Germinal center (tissue), 1 donor: ENCODE data around the gene LCLAT1.
A peak's percentile ranks its signal among the peaks of the same experiment; 100 is the strongest.

Source experiments
- DNase-seq: peaks from one replicate; pipeline ENCODE4 v3.0.0; 2012; ENCODE audit warnings: mixed read lengths, low spot score

The LCLAT1 gene

DNA sequence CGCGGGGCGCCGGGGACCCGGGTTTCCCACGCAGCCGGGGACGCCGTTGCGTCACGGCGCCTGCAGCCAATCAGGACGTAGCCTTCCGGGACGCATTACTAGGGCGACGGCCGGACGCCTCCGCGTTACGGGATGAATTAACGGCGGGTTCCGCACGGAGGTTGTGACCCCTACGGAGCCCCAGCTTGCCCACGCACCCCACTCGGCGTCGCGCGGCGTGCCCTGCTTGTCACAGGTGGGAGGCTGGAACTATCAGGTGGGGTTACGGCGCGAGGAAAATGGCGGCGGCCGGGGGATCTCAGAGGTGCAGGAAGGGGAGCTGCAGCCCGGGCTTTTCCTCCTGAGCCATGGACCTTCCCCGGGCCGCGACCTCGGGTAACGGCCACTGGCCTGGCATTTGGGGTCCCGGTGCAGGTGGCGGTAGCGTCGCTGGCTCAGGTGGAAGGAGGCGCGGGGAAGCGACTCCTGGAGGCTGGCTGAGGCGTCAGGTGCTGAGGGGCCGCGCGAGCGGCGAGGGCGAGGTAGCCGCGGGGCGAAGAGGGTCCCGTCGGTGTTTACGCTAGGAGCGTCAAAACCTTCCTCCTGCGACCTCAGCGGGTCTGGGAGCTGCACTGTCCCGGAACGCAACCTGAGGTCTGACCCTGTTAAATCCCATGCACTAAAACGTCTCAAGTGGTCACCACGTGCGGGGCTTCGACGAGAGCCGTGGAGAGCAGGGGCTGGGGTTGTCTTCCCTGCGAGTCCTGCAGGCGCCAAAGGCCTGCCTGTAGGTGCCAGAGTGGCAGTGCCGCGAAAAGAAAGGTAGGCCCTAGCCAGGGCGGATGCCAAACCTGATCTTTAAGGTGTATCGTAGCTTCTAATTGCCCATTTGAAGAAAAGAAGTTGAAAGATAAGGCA is at the start of gene LCLAT1:
Gene LCLAT1 (plus strand): TSS at position 98 of the 897 bp plus-strand sequence. CDS start 78,345 bp downstream, outside the sequence.
- DNase-seq, result peak; percentile 89

DNA sequence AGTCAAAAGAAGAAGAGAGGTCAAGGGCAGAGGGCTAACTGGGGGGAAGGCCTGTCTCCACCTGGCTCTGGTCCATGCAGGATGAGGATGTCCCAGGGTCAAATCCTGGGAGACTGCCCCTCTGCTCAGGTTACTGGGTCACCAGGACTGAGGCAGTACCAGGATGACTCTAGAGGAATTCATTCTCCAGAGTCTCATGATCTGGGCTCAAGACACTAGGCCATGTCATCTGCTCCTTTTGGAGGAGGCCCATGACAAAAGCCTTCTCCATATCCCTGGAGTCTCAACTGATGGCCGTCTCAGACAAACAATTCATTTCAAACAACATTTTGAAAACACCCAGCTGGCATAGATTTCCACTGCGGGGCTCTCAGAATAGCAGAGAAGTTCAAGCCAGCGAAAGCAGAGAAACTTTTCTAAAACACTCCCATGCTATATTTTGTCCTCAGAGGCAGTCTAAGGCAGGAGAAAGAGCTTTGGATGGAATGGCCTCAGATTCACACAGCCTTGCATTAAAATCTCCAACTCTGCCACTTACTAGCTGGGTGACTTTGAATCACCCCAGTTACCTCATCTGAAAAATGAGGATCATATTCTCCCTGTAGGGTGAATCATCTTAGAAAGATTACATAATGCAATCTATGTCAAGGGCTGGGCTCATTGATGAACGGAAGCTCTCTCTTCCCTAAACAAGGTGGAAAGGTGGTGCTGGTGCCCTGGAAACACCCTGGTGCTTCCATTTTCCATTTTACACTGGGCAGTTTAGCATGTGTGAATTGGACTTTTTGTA is 48.8 kb upstream of the LCLAT1 start:
- no peak for DNase-seq

DNA sequence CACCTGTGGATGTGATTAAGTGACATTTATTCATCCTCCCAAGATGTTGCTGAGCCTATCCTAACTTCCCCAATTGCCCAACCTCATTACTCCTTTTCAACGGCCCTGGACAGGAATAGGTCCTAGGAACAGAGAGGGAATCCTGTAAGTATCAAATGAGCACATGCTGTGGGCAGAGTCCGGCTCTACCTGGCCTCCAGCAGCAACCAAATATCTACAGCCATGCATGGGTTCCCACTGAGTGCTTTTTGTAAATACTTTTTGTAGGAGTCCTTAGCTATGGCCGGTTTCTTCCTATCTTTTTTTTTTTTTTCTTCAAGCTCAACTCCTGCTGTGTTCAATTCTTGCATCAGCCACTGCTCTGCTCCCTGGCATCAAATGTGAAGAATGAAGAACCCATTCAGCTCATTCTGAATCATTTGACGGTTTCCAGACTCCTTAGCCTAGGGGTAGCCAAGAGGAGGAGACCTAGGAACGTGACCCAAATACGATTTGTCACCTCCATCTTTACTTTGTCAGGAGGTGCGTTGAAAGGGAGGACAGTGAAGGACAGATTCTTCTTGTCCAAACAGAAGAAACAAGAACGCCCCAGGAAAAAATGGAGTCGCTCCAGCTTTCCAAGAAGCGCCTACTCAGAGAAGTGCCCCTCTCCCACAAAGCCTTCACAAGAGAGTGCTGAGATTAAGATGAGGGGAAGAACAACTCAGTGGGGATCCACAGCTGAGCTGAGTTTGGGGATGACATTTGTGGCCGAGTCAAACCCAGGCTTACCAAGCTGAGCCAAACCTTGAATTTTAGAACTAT is 46.7 kb upstream of the LCLAT1 start:
- no peak for DNase-seq

DNA sequence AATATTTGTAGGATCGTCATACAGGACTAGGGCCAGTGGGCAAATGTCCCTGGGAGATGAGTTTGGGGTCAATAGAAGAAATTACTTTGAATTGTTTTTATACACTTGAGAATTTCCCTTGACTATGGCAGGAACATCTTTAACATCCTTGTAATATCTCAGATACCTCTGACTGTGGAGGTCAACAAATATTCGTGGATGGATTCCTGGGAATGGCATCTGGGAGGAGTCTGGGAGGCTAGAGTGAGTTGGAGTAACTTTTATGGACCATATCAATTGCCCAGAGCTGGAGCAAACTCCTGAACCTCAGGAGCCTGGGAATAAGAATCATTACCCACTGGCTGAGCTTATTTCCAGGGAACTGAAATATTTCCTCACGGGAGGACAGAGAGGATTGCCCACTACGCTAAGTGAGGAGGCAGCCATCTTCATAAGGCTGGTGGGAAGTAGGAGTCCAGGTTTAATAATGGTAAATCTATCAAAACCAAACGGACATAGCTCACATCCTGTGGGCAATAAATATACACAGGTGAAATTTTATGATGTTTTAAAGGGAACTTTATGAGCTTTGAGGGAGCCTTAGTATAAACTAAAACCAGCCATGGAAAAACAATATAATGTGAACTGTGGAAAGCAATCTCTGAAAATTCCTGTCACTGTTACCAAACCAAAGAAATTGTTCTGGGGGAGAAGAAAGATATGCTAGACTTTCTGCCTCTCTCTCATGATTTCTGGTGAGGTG is 44.4 kb upstream of the LCLAT1 start:
- DNase-seq, result no peak

DNA sequence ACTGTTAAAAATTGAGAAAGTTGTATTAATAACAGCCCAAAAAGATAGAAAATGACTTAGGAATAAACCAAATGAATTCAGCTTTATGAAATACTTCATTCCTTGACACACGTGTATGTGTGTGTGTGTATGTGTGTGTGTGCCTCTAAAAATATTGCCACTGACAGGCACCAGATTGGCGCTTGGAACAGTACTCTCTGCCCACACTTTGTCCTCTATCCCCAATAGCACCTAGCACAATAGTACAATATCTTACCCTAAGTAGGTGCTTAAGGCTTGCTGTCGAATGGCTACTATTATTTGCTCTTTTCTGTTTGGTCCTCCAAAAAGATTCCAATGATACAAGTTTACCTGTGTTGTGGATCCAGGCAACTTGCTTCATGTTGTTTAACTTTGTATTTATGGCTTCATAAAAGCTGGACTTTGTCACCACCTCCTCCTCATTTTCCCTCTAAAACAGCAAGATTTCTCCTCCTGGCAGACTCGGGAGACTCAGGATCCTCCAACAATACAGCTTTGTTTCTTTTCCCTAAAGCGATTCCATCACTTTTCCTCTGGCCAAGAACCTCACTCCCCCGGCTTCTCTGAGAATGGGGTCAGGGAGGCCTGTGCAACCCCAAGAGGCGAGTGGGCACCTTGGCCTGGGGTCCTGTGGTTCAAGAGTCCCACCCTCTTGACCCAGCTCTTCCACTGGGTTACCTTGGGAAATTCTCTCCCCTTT is 43.3 kb upstream of the LCLAT1 start:
- no peak for DNase-seq

DNA sequence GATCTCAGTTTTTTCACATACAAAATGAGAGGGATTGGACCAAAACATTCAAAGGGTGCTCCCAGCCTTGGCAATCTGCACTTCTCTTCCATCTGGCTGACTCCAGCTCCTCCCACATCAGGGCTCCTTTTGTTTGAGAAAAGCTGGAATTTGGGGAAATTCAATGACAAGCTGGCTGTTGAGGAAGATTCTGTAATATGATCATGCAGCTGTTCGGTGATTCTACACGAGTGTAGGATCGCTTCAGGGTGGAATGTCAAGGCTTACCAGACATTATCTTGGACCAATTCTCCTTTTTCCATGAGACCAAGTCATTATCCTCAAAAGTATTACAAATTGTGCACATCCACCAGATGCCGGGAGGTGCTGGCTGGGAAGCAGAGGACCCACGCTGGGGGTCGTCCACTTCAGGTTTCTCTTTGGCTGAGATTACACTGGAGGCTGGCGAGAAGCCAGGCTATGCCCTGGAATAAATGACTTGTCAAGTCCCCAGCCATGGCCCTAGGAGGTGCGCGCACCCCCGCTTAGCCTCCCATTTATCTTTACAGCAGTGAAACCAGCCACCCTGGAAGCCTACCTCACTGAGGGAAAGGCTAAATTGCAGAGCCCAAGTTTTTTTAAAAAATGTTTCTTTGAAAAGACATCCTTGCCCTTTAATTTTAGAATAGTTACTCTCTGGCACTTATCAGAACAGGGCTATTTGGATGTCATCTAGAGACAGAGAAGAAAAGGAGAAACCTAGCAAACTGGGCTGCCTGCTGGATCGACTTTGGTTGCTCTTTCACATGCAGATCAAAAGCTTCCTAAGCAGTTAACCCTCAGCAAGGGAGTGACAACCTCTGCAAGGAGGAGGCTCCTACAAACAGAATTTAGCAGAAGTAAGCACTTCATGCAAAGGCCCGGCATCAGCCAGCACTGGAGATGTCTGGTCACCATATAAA is 42.5 kb upstream of the LCLAT1 start:
- no peak for DNase-seq

DNA sequence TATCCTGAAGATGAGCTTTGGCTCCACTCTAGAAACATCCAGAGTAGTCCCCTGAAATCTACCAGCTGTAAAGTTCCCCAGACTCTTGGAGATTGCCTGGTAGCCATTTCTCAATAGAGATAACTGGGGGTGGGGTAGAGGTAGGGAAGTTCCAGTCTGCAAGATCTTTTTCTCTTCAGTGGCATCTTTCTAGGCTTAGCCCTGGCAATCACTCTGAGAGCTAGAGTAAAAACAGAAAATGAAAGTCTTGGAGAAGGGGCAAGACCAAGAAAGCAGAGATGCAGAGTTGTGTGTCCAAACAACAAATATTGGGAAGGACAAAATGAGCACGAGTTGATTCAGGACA is 41.8 kb upstream of the LCLAT1 start:
- no peak for DNase-seq

DNA sequence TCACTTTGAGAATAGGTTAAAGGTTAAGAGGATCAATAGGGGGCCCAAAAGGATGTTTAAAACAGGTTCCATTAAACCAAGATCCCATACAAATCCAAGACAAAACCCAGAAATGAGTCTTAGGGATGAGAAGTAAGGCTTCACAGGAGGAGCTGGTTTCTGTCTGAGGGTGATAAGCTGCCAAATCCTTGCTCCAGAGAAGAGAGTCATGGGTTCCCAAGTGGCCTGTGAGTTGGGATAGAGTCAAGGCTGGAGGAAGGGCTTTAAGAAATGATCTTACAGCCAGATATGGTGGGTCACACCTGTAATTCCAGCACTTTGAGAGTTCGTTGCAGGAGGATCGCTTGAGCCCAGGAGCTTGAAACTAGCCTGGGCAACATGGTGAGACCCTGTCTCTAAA is 40.2 kb upstream of the LCLAT1 start:
- no peak for DNase-seq

DNA sequence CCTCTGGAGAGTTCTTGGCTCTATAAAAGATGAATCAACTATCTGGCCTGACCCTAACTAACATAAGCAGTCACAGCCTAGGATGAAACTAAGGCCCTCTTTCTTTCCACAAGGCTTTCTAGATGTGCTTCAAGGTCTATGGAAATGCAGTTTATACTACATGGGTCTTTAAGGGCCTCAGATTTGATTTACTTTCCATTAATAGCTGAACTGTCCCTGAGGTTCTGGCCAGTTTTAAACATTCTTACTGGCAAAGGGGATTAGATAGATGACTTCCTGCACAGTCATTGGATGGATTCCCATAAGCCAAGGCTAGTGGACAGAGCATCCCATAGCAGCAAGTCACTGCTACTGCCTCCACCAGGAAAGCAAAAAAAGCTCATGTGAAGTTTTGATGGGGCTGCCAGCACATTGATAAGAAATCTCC is 38.1 kb upstream of the LCLAT1 start:
- no peak for DNase-seq

DNA sequence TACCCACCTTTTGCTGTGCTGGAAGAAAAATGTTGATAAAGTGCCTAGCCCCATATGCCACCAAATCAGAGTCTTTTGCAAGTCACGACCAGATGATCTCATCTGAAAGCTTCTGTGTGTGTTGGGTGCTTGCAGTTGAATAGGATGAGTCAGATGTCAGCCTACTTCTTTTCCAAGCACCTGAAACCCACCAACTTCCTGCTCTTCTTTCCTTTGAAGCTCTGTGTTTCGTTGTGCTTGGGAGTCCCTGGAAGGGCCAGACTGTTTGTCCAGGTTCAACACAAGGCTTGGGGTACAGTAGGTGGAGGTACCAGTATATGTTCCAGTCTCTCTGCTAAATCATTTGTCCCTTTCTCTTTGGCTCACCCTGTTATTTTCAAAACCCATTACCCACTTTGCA is 36.8 kb upstream of the LCLAT1 start:
- DNase-seq, result no peak

DNA sequence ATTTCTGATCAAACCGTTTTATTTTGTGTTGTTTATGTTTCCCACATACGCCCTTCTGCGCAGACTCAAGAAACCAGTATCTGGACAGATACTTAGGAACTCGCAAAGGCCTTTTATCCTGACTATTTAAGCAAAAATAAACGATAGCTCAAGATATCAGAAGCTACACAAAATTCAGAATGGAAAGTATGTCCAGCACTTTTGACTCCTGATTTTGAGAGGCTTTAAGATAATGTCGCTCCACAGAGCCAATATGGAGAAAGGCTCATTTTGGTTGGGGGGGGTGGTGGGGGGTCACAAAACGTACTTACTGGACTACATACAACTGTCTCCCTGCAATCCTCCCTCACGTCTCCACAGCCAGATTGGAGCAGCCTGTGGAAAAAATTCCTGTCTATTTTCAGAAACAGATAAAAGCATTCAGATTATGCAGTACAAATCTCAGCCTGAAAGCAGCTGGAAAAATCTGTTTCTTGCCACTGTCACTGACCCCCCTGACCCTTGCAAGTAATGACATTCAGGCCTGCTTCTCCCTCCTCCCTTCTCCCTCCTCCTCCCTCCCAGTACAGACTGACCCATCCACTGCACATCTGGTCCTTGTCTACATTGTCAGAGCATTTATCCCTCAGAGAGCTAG is 34.9 kb upstream of the LCLAT1 start:
- no peak for DNase-seq

DNA sequence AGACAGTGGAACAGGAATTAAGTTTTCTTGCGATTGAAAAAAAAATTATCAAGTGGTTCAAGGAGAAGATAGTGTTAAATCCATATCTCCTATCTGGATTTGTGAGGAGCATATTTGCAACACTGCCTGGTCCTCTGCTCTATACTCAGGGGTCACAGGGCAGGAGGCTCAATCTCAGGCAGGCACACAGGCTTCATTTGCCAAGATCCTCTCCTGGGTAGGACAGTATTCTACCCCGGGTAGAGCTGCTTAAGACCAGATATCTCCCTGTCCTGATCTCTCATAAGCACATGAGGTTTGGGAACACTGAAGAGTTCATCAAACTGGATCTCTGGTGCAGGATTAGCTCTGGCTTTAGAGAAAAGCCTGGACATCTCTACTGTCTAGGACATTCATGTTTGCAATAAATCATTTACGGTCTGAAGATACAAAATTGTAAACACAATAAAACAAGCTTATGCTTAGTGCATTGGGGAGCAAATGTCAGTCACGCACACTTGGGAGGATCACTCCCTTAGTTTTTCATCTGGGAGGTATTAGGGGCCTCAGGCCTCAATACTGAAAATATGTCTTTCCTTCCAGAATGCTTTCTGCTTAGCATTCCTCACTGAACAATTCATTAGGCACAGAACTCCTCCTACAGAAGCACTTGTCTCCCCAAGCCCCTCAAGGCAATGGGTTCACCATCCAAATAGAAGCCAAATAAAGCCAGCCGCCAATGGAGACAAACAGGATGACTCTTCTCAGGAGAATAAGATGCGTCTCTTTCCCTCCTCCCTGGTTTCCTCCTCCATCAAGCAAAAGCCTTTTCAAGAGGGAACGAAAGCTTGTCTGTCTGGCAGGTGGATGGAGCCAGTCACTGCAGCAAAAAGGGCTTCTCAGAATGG is 34.1 kb upstream of the LCLAT1 start:
- DNase-seq, result no peak

DNA sequence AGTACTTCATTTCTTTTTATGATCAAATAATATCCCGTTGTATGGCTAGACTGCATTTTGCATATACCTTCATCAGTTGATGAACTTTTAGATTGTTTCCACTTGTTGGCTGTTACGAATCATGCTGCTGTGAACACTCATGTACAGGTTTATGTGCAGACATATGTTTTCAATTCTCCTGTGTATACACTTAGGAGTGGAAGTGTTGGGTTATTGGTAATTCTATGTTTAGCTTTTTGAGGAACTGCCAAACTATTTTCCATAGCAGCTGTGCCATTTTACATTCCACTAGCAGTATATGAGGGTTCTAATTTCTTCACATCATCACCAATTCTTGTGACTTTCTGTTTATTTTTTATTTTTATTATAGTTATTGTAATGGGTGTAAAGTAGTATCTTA is 32.1 kb upstream of the LCLAT1 start:
- DNase-seq, result no peak

DNA sequence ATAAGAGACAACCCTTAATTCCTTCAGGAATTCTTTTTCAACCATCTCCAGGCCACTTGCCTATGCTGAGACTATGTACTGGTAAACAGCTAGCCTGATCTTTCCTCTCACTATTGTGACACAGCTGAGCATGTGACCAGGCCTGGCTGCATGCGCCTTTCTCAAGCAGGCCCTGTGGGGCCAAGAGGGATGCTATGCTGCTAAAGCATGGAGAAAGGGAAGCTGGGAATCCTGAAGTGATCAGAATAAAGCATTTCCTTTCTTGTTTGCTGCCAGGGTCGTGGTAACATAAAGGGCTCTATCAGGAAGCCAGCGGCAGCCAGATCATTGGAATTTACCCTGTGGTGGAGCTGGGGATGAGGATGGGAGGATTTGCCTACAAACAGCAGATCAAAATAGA is 29.8 kb upstream of the LCLAT1 start:
- DNase-seq, result no peak

DNA sequence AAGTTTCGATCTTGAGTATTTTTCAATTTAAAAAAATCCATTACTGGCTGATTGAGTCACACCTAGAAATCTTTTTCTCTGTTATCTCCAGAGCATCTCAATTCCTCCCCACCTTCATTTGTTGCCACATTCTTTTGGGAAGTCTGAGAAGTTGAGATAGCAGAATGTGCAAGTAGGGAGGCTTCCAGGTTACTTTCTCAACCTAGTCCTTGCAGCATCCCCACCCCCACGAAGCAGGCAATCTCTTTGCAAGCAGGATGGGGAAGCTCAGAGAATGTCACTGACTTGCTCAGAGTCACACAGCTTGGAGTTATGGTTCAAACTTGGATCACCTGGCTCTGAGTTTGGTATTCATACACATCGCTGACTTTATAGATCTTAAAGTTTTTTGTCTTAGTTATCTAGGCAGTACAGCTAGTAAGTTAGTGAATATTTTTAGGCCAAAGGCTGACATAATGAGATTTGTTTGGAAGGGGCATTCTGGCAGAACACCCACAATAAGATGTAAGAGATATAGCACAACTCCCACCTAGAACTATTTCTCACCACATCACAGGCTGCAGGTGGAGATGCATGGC is 25.9 kb upstream of the LCLAT1 start:
- DNase-seq, result no peak

DNA sequence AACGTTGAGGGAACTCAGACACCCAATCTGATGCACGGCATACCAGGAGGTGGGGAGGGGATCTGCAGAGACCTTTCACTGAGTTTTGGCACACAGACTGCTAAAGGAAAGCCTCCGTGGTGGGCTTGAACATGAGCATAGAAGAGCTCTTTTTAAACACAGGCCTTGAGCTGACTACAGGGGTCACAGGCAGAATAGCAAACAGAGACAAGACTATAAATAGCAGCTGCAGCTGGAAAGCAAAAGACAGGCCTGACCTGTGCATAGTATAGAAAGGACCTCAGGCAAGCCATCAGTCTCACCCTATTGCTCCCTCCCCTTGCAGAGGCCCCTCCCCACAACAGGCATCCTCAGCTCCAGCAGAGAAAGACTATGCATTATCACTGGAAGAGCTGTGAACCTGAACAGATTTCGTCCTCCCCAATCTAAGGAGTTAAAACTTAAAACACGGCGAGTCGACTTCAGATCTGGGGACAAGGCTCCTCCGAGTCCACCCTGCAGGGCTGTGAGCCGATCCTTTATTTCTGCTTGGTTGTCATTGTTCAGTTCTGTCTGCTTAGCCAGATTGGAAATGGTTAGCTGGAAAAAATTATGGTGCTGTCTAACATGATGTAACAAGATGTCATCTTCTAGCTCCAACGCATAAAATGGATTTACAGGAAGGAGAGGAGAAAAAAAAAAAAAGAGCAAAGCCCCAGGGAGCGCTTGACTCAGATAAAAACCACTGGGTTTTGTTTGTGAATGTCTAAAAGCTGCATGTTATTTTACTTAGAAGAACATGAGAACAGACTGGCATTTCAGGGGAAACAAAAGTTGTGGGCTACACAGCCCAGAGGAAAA is 25.2 kb upstream of the LCLAT1 start:
- DNase-seq, result no peak

DNA sequence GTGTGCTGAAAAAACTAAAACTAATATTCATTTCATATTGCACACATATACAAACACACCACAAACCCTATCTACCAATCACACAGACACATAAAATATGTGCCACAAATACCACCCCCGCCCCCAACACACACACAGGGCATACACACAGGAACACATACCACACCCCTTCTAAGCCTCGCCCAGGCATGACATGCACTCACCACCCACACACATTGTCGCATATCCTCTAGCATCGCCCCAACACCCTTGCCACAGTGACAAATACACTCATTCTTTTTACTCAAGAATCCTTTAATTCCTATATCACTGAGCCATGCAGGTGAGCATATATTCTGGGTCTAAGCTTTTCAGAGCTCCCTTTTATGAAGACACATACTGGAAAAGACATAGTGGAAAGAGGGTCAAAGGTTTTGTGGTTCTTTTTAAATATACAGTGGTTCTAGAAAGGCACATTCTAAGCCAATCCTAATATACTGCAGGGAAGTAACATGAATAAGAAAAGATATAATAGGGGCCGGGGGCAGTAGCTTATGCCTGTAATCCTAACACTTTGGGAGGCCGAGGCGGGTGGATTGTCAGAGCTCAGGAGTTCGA is 24.5 kb upstream of the LCLAT1 start:
- DNase-seq, result peak; percentile 25
